HepG2 (cell line): Measurements from ENCODE around the gene CAT. TPM values are rescaled to one million over a fixed set of nuclear protein-coding genes. Genes with fewer than 3 reads are reported as not detected.

ENCODE experiments used
- ATAC-seq: fragments of 200-7000 bp; cut with Tn5 transposase; 3 replicates; pipeline ENCODE4 v1.9.1; 2020; ENCODE audit warnings: mild to moderate bottlenecking, moderate library complexity
- BruUV-seq: library from RNA; stranded (reverse); fragments of 400-500 nt; replicated peaks from 2 replicates; lab custom pipeline; 2021; lab: Mats Ljungman, UMichigan
- CTCF ChIA-PET: fragments of 300-600 bp; formaldehyde crosslinking; extraction: SDS; loops from one replicate; lab custom pipeline; 2021; ENCODE audit warnings: low total read pairs, inconsistent platforms, low intra/inter-chr PET ratio; lab: Yijun Ruan, JAX
- POLR2A ChIA-PET: fragments of 350-600 bp; sonication (Branson Sonifier 250); formaldehyde crosslinking; loops from one replicate; lab custom pipeline; 2020; ENCODE audit warnings: antibody characterized with exemption, inconsistent platforms; lab: Yijun Ruan, JAX
- DNase-seq: peaks from one replicate; pipeline ENCODE4 v3.0.0-alpha.2; 2015; ENCODE audit warnings: low spot score
- FAIRE-seq: peaks from 3 replicates; lab custom pipeline; 2011; peaks lifted over from hg19 to GRCh38; lab: Jason Lieb, UNC
- H2AFZ ChIP-seq: one replicate; pipeline ENCODE4 v1.6.1; 2011; ENCODE audit warnings: low read length, inconsistent platforms
- H3K27ac ChIP-seq: fragments of 300-600 bp; 3 replicates; pipeline ENCODE4 v1.8.0; 2011; ENCODE audit warnings: mixed run types, mild to moderate bottlenecking, mixed read lengths, low read length, inconsistent platforms; ENCODE audit not compliant: insufficient read depth; ENCODE audit errors: extremely low read length
- H3K27me3 ChIP-seq, 2 experiments: fragments of 200-600 bp in 1 of 2; 2 replicates in 1 of 2; 3 replicates in 1 of 2; pipeline versions ENCODE4 v1.6.0 to v1.8.0; 2011; ENCODE audit warnings: low read length in 2 of 2, mild to moderate bottlenecking in 2 of 2, moderate library complexity in 2 of 2, inconsistent platforms in 1 of 2; ENCODE audit not compliant: insufficient read depth in 2 of 2, control insufficient read depth in 1 of 2
- H3K36me3 ChIP-seq, 2 experiments: fragments of 200-600 bp in 1 of 2; replicated peaks in 1 of 2; 2 replicates in 1 of 2; 3 replicates in 1 of 2; pipeline versions ENCODE4 v1.5.1 to v1.8.0; 2011; ENCODE audit warnings: low read length in 2 of 2, inconsistent platforms in 1 of 2; ENCODE audit not compliant: insufficient read depth in 2 of 2, control insufficient read depth in 1 of 2
- H3K4me1 ChIP-seq: 2 replicates; pipeline ENCODE4 v1.5.1; 2012; ENCODE audit warnings: low read length, inconsistent platforms; ENCODE audit not compliant: insufficient read depth
- H3K4me2 ChIP-seq: 2 replicates; pipeline ENCODE4 v1.6.0; 2011; ENCODE audit warnings: low read depth, low read length, inconsistent platforms
- H3K4me3 ChIP-seq, 3 experiments: fragments of 200-600 bp in 1 of 3; sonication (generic), shearing (Covaris generic) in 1 of 3; replicated peaks in 1 of 3; 2 replicates each; pipeline ENCODE4 v1.5.1; 2011 to 2016; ENCODE audit warnings: low read length in 3 of 3, inconsistent platforms in 2 of 3, low read depth in 2 of 3, mild to moderate bottlenecking in 2 of 3, control low read depth in 1 of 3, mixed read lengths in 1 of 3; ENCODE audit not compliant: insufficient read depth in 1 of 3
- H3K79me2 ChIP-seq: one replicate; pipeline ENCODE4 v1.6.1; 2011; ENCODE audit warnings: low read length, inconsistent platforms; ENCODE audit not compliant: insufficient read depth
- H3K9ac ChIP-seq: 2 replicates; pipeline ENCODE4 v1.6.0; 2011; ENCODE audit warnings: mild to moderate bottlenecking, low read depth, low read length, inconsistent platforms; ENCODE audit not compliant: insufficient read depth
- H3K9me3 ChIP-seq: 2 replicates; pipeline ENCODE4 v1.5.1; 2012; ENCODE audit warnings: mild to moderate bottlenecking, low read length
- H4K20me1 ChIP-seq: 2 replicates; pipeline ENCODE4 v1.6.0; 2011; ENCODE audit warnings: inconsistent platforms, mild to moderate bottlenecking, low read length, moderate library complexity; ENCODE audit not compliant: insufficient read depth
- MED13 ChIP-seq: sonication (generic); formaldehyde crosslinking; IDR thresholded peaks from 2 replicates; pipeline ENCODE4 v1.5.0; 2020; ENCODE audit warnings: missing genetic modification reagents
- NFKBIZ ChIP-seq: IDR thresholded peaks from 2 replicates; pipeline ENCODE4 v1.6.1; 2018; ENCODE audit warnings: missing genetic modification reagents, missing compliant biosample characterization
- NKX3-1 ChIP-seq: sonication (generic); formaldehyde crosslinking; IDR thresholded peaks from 2 replicates; pipeline ENCODE4 v1.5.0; 2020; ENCODE audit warnings: missing genetic modification reagents
- SMC3 ChIP-seq: IDR thresholded peaks from 2 replicates; pipeline ENCODE4 v1.6.1; 2011; ENCODE audit warnings: low read length, improper control_type of control experiment
- ZMYM2 ChIP-seq: sonication (generic); formaldehyde crosslinking; IDR thresholded peaks from 2 replicates; pipeline ENCODE4 v1.8.0; 2022; ENCODE audit warnings: mild to moderate bottlenecking, missing genetic modification reagents
- ZNF577 ChIP-seq: sonication (generic); formaldehyde crosslinking; IDR thresholded peaks from 2 replicates; pipeline ENCODE4 v1.4.0; 2020; ENCODE audit warnings: mild to moderate bottlenecking, low read depth, missing genetic modification reagents, borderline replicate concordance
- WGBS: methylation state at CpG from one replicate; pipeline ENCODE4 v1.1.6; 2017; ENCODE audit warnings: low lambda C conversion rate; 5-methylcytosine and 5-hydroxymethylcytosine counted together
- in situ Hi-C: cut with HindIII; loops from 2 replicates; pipeline ENCODE4 v1.10.0; 2017; ENCODE audit warnings: low pct_unique_long_range_greater_than_20kb; ENCODE audit not compliant: extremely low pct_ligation_motif_present
- intact Hi-C: fragments of 100-400 bp; cut with micrococcal nuclease; formaldehyde crosslinking; loops from one replicate; pipeline ENCODE4 v1.10.0; 2022; ENCODE audit not compliant: unreplicated experiment
- polyA plus RNA-seq, 8 experiments: library from polyadenylated mRNA; depleted of rRNA in 3 of 8; stranded (reverse) in 7 of 8; unstranded in 1 of 8; fragments of >200 nt; fragmentation: Illumina TruSeq in 4 of 8; extraction: Trizol in 4 of 8; gene quantifications; 2 replicates each; pipeline versions ENCODE4 v1.2.1 to v1.2.3, GENCODE V29; 2011 to 2016; ENCODE audit warnings: low read depth in 4 of 8, missing spikeins in 1 of 8, mixed read lengths in 1 of 8; ENCODE audit not compliant: insufficient read depth in 1 of 8
- total RNA-seq, 5 experiments: library from RNA; depleted of rRNA; stranded (reverse); fragments of >200 nt; fragmentation: Illumina TruSeq; extraction: Trizol; gene quantifications; 2 replicates each; pipeline ENCODE4 v1.2.3, GENCODE V29; 2016; ENCODE audit warnings: low read depth in 1 of 5
- TF ChIP-seq, protein P1 (sequence below): sonication (generic); formaldehyde crosslinking; IDR thresholded peaks from 2 replicates; pipeline ENCODE4 v1.4.0; 2020; ENCODE audit warnings: missing genetic modification reagents, mild to moderate bottlenecking, borderline replicate concordance
- TF ChIP-seq, protein P2 (sequence below): sonication (generic); formaldehyde crosslinking; IDR thresholded peaks from 2 replicates; pipeline ENCODE4 v1.9.0; 2022; ENCODE audit warnings: missing genetic modification reagents, mild to moderate bottlenecking, borderline replicate concordance
- TF ChIP-seq, protein P3 (sequence below): sonication (generic); formaldehyde crosslinking; IDR thresholded peaks from 2 replicates; pipeline ENCODE4 v1.8.0; 2022; ENCODE audit warnings: missing genetic modification reagents, low read depth, mild to moderate bottlenecking, borderline replicate concordance
- TF ChIP-seq, protein P4 (sequence below): sonication (generic); formaldehyde crosslinking; conservative IDR thresholded peaks from 2 replicates; pipeline ENCODE4 v1.8.0; 2022; ENCODE audit warnings: missing genetic modification reagents
- TF ChIP-seq, protein P5 (sequence below): IDR thresholded peaks from 2 replicates; pipeline ENCODE4 v1.6.1; 2018; ENCODE audit warnings: missing genetic modification reagents

CAT gene
- total and polyA plus RNA-seq, 2 of the 13 experiments (the other 11 are each of a cell fraction or from before 2014, with no cell fraction given) = 107 to 136 TPM

DNA sequence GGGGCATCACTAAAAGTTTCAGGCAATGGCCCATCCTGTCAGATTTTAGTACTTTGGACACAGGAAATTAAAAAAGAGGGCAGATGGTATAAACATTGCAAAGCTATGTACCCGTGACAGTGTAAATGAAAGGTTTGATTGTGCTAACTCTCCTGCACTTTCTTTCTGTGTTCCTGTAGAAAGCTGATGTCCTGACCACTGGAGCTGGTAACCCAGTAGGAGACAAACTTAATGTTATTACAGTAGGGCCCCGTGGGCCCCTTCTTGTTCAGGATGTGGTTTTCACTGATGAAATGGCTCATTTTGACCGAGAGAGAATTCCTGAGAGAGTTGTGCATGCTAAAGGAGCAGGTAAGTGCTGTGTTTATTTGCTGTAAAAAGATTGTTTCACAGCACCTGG is 10.3 kb downstream of the CAT start (continued):
- TF ChIP-seq NFKBIZ (CRISPR knock-in tag) = no peak
- TF ChIP-seq, protein P1, sequence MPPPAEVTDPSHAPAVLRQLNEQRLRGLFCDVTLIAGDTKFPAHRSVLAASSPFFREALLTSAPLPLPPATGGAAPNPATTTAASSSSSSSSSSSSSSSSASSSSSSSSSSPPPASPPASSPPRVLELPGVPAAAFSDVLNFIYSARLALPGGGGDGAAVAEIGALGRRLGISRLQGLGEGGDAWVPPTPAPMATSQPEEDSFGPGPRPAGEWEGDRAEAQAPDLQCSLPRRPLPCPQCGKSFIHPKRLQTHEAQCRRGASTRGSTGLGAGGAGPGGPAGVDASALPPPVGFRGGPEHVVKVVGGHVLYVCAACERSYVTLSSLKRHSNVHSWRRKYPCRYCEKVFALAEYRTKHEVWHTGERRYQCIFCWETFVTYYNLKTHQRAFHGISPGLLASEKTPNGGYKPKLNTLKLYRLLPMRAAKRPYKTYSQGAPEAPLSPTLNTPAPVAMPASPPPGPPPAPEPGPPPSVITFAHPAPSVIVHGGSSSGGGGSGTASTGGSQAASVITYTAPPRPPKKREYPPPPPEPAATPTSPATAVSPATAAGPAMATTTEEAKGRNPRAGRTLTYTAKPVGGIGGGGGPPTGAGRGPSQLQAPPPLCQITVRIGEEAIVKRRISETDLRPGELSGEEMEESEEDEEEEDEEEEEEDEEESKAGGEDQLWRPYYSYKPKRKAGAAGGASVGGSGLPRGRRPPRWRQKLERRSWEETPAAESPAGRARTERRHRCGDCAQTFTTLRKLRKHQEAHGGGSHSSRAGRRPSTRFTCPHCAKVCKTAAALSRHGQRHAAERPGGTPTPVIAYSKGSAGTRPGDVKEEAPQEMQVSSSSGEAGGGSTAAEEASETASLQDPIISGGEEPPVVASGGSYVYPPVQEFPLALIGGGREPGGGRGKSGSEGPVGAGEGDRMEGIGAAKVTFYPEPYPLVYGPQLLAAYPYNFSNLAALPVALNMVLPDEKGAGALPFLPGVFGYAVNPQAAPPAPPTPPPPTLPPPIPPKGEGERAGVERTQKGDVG (CRISPR knock-in tag) = no peak
- TF ChIP-seq ZMYM2 (CRISPR knock-in tag) = no peak
- no peak for TF ChIP-seq MED13 (CRISPR knock-in tag)
- TF ChIP-seq, protein P2, sequence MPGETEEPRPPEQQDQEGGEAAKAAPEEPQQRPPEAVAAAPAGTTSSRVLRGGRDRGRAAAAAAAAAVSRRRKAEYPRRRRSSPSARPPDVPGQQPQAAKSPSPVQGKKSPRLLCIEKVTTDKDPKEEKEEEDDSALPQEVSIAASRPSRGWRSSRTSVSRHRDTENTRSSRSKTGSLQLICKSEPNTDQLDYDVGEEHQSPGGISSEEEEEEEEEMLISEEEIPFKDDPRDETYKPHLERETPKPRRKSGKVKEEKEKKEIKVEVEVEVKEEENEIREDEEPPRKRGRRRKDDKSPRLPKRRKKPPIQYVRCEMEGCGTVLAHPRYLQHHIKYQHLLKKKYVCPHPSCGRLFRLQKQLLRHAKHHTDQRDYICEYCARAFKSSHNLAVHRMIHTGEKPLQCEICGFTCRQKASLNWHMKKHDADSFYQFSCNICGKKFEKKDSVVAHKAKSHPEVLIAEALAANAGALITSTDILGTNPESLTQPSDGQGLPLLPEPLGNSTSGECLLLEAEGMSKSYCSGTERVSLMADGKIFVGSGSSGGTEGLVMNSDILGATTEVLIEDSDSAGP (CRISPR knock-in tag) = no peak
- TF ChIP-seq, protein P3, sequence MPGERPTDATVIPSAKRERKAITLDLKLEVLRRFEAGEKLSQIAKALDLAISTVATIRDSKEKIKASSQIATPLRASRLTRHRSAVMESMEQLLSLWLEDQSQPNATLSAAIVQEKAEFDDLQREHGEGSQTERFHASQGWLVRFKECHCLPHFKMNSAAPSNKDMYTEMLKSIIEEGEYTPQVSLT (CRISPR knock-in tag) = no peak

DNA sequence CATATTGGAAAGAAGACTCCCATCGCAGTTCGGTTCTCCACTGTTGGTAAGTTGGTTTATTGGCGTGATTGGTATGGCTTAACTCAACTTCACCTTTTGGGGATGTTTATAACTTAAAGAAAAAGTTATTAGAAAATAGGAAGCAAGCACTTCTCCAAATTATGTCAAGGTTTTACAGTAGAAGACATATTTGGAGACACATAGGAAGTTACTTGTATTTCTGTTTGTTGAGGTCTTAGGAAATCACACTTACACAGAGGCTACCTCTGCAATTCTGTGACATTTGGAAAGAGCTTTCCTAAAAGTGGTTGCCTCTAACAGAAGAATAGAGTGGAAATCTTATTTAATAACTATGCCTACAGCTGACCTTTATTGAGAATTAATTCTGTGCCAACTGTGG is 12.3 kb downstream of the CAT start:
- Histone ChIP-seq H4K20me1 (0 out of 2 replicates have a peak, but pooled peaks cover 5% of the 10 kb centered on the region), H3K9me3 (no peaks in the 10 kb centered on the region), H3K36me3 (peaks cover 24 to 70% of the 10 kb centered on the region in 2 experiments), H3K27me3 (no peaks in the 10 kb centered on the region), H3K9ac (no peak overlapping the region), H3K4me3 (no peak overlapping the region), H3K4me1 (no peaks in the 10 kb centered on the region), H3K27ac (no peak overlapping the region), H2AFZ (no peak overlapping the region), H3K79me2 (peaks cover 21% of the 10 kb centered on the region), H3K4me2 (no peak overlapping the region)
- ChIA-PET CTCF (no interaction called here), POLR2A (no interaction called here)
- no peak for DNase-seq
- ATAC-seq = no peak
- 94% methylated on average over 3 of the region's 3 CpGs for WGBS
- TF ChIP-seq ZNF577 (CRISPR knock-in tag) (no peak), NKX3-1 (CRISPR knock-in tag) (no peak), SMC3 (no peak)
- TF ChIP-seq, protein P4, sequence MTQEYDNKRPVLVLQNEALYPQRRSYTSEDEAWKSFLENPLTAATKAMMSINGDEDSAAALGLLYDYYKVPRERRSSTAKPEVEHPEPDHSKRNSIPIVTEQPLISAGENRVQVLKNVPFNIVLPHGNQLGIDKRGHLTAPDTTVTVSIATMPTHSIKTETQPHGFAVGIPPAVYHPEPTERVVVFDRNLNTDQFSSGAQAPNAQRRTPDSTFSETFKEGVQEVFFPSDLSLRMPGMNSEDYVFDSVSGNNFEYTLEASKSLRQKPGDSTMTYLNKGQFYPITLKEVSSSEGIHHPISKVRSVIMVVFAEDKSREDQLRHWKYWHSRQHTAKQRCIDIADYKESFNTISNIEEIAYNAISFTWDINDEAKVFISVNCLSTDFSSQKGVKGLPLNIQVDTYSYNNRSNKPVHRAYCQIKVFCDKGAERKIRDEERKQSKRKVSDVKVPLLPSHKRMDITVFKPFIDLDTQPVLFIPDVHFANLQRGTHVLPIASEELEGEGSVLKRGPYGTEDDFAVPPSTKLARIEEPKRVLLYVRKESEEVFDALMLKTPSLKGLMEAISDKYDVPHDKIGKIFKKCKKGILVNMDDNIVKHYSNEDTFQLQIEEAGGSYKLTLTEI (CRISPR knock-in tag) = no peak
- TF ChIP-seq, protein P5, sequence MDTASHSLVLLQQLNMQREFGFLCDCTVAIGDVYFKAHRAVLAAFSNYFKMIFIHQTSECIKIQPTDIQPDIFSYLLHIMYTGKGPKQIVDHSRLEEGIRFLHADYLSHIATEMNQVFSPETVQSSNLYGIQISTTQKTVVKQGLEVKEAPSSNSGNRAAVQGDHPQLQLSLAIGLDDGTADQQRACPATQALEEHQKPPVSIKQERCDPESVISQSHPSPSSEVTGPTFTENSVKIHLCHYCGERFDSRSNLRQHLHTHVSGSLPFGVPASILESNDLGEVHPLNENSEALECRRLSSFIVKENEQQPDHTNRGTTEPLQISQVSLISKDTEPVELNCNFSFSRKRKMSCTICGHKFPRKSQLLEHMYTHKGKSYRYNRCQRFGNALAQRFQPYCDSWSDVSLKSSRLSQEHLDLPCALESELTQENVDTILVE = no peak
- intact Hi-C loops (no loop called here), in situ Hi-C loops (no loop called here)
- BruUV-seq = no TSS peak
- no peak for FAIRE-seq
